Liver (tissue), 9 donors: ENCODE measurements around the gene CCDC12. TPM values are rescaled to one million over a fixed set of nuclear protein-coding genes. Genes with fewer than 3 reads are reported as not detected.
"Not testable (repeated sequence)": the region's sequence is repeated elsewhere in the genome, so short reads cannot be mapped to it uniquely, and the experiment has no call there.

Experiments used
- DNase-seq: peaks from one replicate; pipeline ENCODE4 v3.0.0-alpha.2; 2017; ENCODE audit warnings: low spot score
- H3K27ac ChIP-seq, 2 donors: one replicate each; pipeline ENCODE4 v1.7.0; 2013; ENCODE audit warnings: inconsistent platforms in 2 of 2, low read length in 2 of 2, control low read depth in 1 of 2, low read depth in 1 of 2, mild to moderate bottlenecking in 1 of 2
- H3K27me3 ChIP-seq, 4 donors: one replicate each; pipeline versions ENCODE4 v1.6.1 to v1.7.0; 2013; ENCODE audit warnings: low read length in 3 of 4, inconsistent platforms in 1 of 4, mild to moderate bottlenecking in 1 of 4, moderate library complexity in 1 of 4; ENCODE audit not compliant: control insufficient read depth in 4 of 4, insufficient read depth in 4 of 4
- H3K36me3 ChIP-seq, 4 donors: one replicate each; pipeline versions ENCODE4 v1.6.1 to v1.7.0; 2013; ENCODE audit warnings: low read length in 3 of 4, mild to moderate bottlenecking in 3 of 4, low read depth in 1 of 4, moderate library complexity in 1 of 4; ENCODE audit not compliant: control insufficient read depth in 4 of 4, insufficient read depth in 3 of 4
- H3K4me1 ChIP-seq, 4 donors: one replicate each; pipeline versions ENCODE4 v1.6.1 to v1.7.0; 2013; ENCODE audit warnings: low read length in 3 of 4, mild to moderate bottlenecking in 3 of 4, moderate library complexity in 1 of 4; ENCODE audit not compliant: control insufficient read depth in 4 of 4, insufficient read depth in 4 of 4
- H3K4me3 ChIP-seq, 3 donors: one replicate each; pipeline versions ENCODE4 v1.6.1 to v1.7.0; 2013; ENCODE audit warnings: low read length in 3 of 3, control low read depth in 1 of 3, low read depth in 1 of 3, mild to moderate bottlenecking in 1 of 3
- H3K9ac ChIP-seq, 2 donors: one replicate each; pipeline ENCODE4 v1.7.0; 2013; ENCODE audit warnings: low read length in 2 of 2, mild to moderate bottlenecking in 2 of 2, moderate library complexity in 2 of 2, control low read depth in 1 of 2, low read depth in 1 of 2
- H3K9me3 ChIP-seq, 4 donors: one replicate each; pipeline versions ENCODE4 v1.6.1 to v1.7.0; 2013; ENCODE audit warnings: low read length in 3 of 4; ENCODE audit not compliant: control insufficient read depth in 4 of 4
- ATF3 ChIP-seq: IDR thresholded peaks from 2 replicates; pipeline ENCODE4 v1.6.1; 2016; ENCODE audit warnings: antibody characterized with exemption
- JUND ChIP-seq, 2 donors: IDR thresholded peaks; 2 replicates each; pipeline ENCODE4 v1.6.1; 2016; ENCODE audit warnings: antibody characterized with exemption in 2 of 2
- NR2F2 ChIP-seq: IDR thresholded peaks from 2 replicates; pipeline ENCODE4 v1.6.1; 2016; ENCODE audit warnings: antibody characterized with exemption
- RAD21 ChIP-seq, 2 donors: IDR thresholded peaks; 2 replicates each; pipeline ENCODE4 v1.6.1; 2016; ENCODE audit warnings: antibody characterized with exemption in 2 of 2, mild to moderate bottlenecking in 2 of 2
- REST ChIP-seq: IDR thresholded peaks from 2 replicates; pipeline ENCODE4 v1.6.1; 2016; ENCODE audit warnings: antibody characterized with exemption, mild to moderate bottlenecking
- RXRA ChIP-seq, 2 donors: IDR thresholded peaks; 2 replicates each; pipeline ENCODE4 v1.6.1; 2017 to 2018; ENCODE audit warnings: antibody characterized with exemption in 2 of 2, mild to moderate bottlenecking in 1 of 2
- YY1 ChIP-seq: IDR thresholded peaks from 2 replicates; pipeline ENCODE4 v1.6.1; 2016; ENCODE audit warnings: antibody characterized with exemption, mild to moderate bottlenecking
- WGBS: extraction: QIAGEN DNeasy Blood & Tissue Kit; methylation state at CpG from one replicate; pipeline ENCODE4 v1.1.7; 2013; 5-methylcytosine and 5-hydroxymethylcytosine counted together
- polyA plus RNA-seq, 2 donors: library from polyadenylated mRNA; stranded (reverse) in 1 of 2; unstranded in 1 of 2; fragments of 200-250 nt in 1 of 2; fragments of >200 nt in 1 of 2; fragmentation: Nextera tagmentation in 1 of 2; extraction: Ambion mirVana in 1 of 2; gene quantifications; one replicate each; pipeline versions ENCODE4 v1.2.1 to v1.2.3, GENCODE V29; 2013 to 2015
- total RNA-seq, 2 donors: library from RNA; depleted of rRNA; stranded (reverse); fragments of >200 nt; gene quantifications; one replicate each; pipeline ENCODE4 v1.2.3, GENCODE V29; 2014
- donor health status: healthy.
- donor health status: healthy.
- donor health status: healthy.
- donor health status: healthy.
- donor health status: healthy.

The CCDC12 gene
- total and polyA plus RNA-seq, 4 donors: 8.5 to 35.1 (median 26.6) TPM

GRCh38 chr3:46914849-46915248 lies 61.7 kb downstream of the CCDC12 start (continued):
- TF ChIP-seq ATF3: no peak
- TF ChIP-seq REST: no peak

- Histone ChIP-seq H3K36me3 (peaks cover 3 to 5% (median 4%) of the 10 kb centered on the region in 4 donors), H3K9ac (no peak overlapping the region), H3K27me3 (no peaks in the 10 kb centered on the region), H3K27ac (no peak overlapping the region), H3K4me1 (peaks cover 5 to 18% (median 12%) of the 10 kb centered on the region in 4 donors), H3K9me3 (no peaks in the 10 kb centered on the region), H3K4me3 (no peak overlapping the region)
- no peak for DNase-seq
- WGBS: 39% methylated on average over 8 of the region's 8 CpGs
- TF ChIP-seq RAD21 (IDR thresholded peaks at IDR 0.05) (peak in 1 of 2 donors; percentile 27), YY1 (no peak)
These were observed 62.9 kb downstream of the CCDC12 start for GRCh38 chr3:46913644-46914043.

GRCh38 chr3:46912986-46913385 lies 63.6 kb downstream of the CCDC12 start:
- DNase-seq: no peak
- WGBS: 96% methylated on average over 3 of the region's 3 CpGs
- H3K9ac ChIP-seq: no peak overlapping the region

GRCh38 chr3:46910914-46911313 lies 65.6 kb downstream of the CCDC12 start:
- 81% methylated on average over 10 of the region's 10 CpGs for WGBS
- H3K27ac ChIP-seq, DNase-seq, H3K9ac ChIP-seq, H3K36me3 ChIP-seq, H3K9me3 ChIP-seq, H3K27me3 ChIP-seq, H3K4me3 ChIP-seq: not testable (repeated sequence)
- H3K4me1 ChIP-seq: peaks cover 5 to 29% (median 20%) of the 10 kb centered on the region in 4 donors

More at GRCh38 chr3:46912986-46913385, 63.6 kb downstream of the CCDC12 start:
- Histone ChIP-seq H3K4me1 (peaks cover 5 to 25% (median 18%) of the 10 kb centered on the region in 4 donors), H3K36me3 (peaks cover 0 to 2% (median 2%) of the 10 kb centered on the region in 4 donors), H3K4me3 (no peak overlapping the region), H3K27ac (no peak overlapping the region), H3K27me3 (no peaks in the 10 kb centered on the region), H3K9me3 (no peaks in the 10 kb centered on the region)
- TF ChIP-seq RXRA (IDR thresholded peaks at IDR 0.05) (no peak), JUND (IDR thresholded peaks at IDR 0.05) (no peak)

- DNase-seq: no peak
- Histone ChIP-seq H3K27ac (no peak overlapping the region), H3K9me3 (no peaks in the 10 kb centered on the region), H3K36me3 (no peaks in the 10 kb centered on the region), H3K27me3 (no peaks in the 10 kb centered on the region), H3K9ac (no peak overlapping the region), H3K4me3 (no peak overlapping the region), H3K4me1 (peaks cover 5 to 29% (median 20%) of the 10 kb centered on the region in 4 donors)
- WGBS: 77% methylated on average over 6 of the region's 6 CpGs
- no peak for TF ChIP-seq RXRA (IDR thresholded peaks at IDR 0.05)
- no peak for TF ChIP-seq NR2F2
- TF ChIP-seq RAD21 (IDR thresholded peaks at IDR 0.05): no peak
These were observed 66.3 kb downstream of the CCDC12 start for GRCh38 chr3:46910166-46910760.
